CD4-positive, alpha-beta T cell treated with Interleukin-12 subunit alpha and Interleukin-12 subunit beta, for 1 hour (primary cell): ENCODE data around the gene ETDC.
A peak's percentile ranks its signal among the peaks of the same experiment; 100 is the strongest.
"Not testable (repeated sequence)": the region's sequence is repeated elsewhere in the genome, so short reads cannot be mapped to it uniquely, and the experiment has no call there.

Experiments used
- DNase-seq: peaks from one replicate; pipeline ENCODE4 v3.0.0-alpha.2; 2020

Gene ETDC

DNA sequence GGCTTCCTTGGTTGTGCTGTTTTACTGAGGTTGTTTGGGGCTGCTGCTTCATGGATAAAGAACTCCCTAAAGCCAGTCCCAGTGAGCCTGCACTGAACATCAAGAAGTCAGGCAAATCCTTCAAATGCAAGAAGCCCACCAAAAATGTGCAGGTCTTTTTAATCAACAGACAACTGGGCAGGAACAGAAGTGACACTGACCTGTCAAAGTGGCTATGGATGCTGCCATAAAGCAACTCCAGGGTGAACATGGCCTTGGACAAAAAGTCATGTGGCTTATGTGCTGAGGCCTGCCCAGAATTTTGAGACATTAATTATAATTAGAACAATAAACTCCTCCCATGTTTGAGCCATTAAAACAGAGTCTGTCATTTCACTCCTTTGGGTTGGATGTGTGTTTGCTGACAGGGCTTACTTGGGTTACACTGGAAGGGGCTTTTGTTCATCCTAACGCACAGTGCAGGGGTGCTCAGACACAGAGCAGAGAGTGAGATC is at the start of gene ETDC:
Gene ETDC (plus strand): TSS at position 51 of the 494 bp plus-strand sequence. CDS start 0 bp downstream, at position 51.
- no peak for DNase-seq

DNA sequence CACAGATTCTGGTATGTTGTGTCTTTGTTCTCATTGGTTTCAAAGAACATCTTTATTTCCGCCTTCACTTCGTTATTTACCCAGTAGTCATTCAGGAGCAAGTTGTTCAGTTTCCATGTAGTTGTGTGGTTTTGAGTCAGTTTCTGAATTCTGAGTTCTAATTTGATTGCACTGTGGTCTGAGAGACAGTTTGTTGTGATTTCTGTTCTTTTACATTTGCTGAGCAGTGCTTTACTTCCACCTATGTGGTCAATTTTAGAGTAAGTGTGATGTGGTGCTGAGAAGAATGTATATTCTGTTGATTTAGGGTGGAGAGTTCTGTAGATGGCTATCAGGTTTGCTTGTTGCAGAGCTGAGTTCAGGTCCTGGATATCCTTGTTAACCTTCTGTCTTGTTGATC is 48.3 kb upstream of the ETDC start:
- not testable (repeated sequence) for DNase-seq

DNA sequence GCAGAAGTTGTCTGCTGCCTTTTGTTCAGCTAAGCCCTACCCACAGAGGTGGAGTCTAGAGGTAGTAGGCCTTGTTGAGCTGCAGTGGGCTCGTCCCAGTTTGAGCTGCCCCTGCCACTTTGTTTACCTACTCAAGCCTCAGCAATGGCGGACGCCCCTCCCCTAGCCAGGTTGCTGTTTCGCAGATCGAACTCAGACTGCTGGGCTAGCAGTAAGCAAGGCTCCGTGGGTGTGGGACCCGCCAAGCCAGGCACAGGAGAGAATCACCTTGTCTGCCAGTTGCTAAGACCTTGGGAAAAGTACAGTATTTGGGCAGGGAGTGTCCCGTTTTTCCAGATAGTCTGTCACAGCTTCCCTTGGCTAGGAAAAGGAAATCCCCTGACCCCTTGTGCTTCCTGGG is 45.9 kb upstream of the ETDC start:
- not testable (repeated sequence) for DNase-seq

DNA sequence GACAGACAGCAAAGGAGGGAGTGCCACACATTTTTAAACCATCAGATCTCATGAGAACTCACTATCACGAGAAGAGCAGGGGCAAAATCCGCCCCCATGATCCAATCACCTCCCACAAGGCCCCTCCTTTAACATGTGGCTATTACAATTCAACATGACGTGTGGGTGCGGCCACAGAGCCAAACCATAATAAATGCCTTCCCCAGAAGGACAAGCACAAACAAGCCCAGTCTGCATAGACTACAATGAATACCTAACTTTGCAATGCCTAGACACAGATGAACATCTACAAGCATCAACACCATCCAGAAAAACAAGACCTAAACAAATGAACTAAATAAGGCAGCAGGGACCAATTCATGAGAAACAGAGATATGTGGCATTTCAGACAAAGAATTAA is 45.1 kb upstream of the ETDC start:
- no peak for DNase-seq

DNA sequence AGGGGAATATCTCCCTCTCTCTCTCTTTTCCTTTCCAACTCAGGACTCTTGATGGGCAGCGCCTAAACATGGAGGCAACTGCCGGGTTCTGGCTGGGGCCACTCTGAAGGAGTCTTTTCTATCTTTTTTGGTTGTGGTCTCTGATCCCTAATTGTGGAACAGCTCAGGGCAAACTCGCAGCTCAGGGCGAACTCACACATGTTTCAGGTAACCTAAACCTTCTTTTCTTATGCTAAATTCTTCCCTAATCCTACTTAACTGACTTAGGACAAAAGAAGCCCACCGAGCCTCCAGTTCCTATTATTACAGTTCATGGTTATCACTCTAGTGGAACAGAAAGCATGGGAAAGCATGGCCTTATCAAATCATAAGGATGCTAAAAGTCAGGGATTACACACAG is 36.1 kb upstream of the ETDC start:
- no peak for DNase-seq

DNA sequence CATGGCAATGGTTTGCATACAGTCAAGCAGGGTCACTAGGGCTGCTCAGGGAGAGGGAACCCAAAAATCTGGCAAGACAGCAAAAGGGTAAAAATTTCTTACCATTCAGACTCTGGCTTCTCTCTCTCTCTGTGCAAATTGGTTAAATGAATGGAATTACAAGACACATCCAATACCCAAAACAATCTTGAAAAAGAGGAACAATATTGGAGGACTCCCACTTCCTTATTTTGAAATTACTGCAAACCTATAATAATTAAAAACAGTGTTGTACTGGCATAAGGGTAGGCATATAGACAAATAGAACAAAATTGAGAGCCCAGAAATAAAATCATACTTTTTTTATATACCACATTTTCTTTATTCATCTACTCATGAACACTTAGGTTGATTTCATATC is 33.3 kb upstream of the ETDC start:
- no peak for DNase-seq

DNA sequence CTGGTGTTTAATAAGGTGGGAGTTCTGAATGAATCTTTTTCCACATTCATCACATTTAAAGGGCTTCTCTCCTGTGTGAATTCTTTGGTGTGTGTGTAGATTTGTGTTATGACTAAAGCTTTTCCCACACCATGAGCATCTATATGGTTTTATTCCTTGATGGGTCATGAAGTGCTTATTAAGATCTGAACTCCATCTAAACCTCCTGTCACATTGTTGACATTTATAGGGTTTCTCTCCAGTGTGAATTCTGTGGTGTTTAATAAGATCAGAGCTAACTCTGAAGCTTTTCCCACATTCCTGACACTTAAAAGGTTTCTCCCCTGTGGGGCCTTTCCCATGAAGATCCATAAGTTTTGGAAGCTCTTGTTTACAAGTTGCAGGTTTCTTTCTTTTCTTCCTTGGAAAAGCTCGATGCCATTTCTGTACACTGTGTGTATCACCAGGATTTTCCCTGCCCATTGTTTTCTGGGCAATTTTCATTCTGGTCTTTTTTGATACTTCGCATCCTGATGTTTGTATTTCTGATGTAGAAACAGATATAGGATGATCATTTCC is 21.9 kb upstream of the ETDC start:
- DNase-seq: no peak

DNA sequence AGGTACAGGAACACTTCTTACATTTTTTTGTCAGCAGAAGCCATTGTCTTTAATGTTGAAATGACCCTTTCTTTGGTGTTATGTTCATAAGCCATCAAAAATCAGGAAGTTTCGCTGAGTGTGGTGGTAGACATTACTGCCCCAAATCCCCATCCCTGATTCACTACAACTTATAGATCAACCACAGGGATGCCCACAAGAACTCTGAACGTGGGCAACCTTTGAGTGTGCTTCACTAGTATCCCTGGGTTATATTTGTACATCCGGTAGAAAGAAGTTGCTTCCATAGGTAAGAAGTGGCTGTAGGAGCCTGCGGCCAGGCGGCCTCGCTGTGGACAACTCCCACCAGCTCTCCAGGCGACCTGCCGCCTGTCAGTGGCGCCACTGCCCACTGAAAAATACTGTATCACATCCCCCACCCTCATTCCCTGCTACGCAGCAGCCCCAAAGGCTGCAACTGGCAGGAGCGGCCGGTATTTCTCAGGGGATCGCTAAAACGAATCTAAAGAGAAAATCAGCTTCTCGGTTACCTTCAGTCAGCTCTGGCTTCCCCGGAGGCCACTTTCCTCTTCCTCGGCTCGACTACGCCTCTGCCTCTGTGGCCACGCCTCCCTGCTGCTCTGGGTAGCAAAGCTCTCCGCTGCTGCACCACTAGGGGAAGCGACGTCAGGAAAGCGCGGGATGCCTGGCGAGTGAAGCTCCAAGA is 13.9 kb upstream of the ETDC start:
- DNase-seq: peak; percentile 58

DNA sequence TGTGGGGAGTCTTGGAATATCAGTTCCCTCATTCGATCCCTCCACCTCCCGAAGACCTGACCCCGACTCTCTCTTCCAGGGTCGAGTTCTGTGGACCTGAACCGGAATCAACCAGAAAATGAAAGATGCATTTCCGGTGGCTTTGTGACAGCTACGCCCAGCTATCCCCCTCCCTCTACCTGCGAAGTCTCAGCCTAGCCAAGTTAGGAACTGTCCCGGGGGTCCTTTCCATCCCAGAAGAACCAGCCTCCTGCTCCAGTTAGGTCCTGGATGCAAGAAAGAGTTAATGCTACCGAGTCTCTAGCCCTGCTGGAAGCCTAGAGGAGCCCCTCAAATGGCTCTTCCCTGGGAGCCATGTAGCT is 13.4 kb upstream of the ETDC start:
- DNase-seq: no peak

DNA sequence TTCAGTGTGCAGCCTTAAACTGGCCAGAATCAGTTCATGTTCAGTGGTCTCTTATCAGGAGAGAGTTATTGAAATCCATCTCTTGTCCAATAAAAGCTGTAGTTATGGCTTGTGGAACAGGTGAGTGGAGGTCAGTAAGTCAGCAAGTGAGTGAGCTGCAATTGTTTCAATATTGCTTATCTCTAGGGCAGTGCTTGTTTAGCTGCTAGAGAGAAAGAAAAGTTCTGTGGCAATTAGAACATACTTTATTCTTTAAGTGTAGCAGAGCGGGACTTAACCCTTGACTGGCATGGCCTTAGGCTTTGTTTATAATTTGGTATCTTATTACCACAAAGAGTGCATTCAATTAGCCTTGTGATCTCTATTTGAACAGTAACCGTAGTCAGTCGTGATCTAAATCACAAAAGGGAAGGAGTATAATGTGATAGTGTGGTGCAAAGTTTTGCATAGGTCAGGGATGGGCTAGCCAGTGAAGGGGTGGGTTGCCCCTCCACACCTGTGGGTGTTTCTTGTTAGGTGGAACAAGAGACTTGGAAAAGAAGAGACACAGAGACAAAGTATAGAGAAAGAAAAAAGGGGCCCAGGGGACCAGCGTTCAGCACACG is 6.9 kb upstream of the ETDC start:
- DNase-seq: no peak

DNA sequence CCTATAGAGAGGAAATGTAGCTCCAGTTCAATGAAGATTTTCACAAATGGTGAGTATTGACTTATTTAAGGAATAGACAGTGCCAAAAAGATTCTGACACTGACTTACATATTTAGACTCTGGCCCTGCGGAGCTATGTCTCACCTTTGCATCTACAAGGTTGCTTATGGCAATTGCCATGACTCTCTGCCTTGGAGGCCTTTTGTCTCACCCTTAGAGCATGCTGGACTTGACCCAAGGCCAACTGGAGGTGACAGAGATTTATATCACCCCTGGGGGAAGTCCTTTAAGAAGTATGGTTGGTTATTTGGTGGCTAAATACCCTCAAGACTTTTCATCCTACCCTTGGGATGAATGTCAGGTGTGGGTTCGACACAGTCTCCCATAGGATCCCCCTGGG is 4.5 kb upstream of the ETDC start:
- no peak for DNase-seq

DNA sequence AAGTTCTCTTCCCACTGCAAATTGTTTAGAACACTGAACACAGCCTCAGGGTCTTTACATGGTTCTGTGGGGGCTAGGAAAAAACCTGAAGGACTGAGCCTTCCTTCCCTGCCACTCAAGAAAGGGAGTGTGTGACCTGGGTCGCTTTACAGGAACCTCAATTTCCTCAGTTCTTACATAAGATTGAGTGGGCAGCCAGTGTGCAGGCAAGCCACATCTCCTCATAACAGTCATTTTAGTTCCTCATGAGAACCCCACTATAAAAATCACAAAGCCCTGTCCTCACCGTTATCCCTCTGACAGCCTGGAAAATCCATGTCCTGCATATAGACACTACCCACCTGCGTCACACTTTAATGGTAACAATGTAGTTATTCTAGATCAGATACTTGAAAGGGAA is 2.1 kb upstream of the ETDC start:
- no peak for DNase-seq

DNA sequence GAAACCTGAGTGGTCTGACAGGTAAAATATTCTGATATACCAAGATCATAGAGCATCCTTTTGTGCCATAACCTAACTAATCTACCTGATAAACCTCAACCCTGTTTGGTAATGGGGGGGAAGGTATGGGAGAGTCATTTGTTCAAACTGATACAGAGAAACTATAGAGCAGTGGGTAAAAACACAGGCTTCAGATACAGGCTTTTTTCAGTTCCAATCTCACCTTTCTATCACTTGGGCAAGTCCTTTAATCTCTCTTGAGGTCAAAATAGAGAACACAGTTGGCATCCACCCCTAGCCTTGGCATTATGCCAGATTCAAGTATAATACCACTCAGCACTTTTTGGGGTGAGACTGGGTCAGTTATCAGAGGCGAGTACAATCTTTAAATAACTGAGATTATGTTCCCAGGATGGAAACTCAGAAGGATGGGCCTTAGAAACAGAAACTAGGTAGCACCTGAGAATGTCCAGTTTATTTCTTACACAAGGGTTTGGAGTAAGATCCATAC is 880 bp upstream of the ETDC start:
- DNase-seq: no peak

DNA sequence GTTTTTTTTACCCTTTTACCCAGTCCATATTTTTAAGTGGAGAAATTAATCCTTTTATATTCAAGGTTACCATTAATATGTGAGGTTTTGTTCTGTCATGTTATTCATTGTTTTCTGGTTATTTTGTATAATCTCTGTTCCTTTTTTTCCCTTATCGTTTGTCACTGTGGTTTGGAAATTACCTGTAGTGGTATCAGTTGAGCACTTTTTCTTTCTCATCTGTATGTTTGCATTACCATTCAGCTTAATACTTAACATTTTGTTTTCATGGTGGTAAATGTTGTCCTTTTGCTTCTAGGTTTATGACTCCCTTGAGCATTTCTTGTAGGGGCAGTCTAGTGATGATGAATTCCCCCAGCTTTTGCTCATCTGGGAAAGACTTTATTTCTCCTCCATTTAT is 6.6 kb downstream of the ETDC start:
- no peak for DNase-seq

DNA sequence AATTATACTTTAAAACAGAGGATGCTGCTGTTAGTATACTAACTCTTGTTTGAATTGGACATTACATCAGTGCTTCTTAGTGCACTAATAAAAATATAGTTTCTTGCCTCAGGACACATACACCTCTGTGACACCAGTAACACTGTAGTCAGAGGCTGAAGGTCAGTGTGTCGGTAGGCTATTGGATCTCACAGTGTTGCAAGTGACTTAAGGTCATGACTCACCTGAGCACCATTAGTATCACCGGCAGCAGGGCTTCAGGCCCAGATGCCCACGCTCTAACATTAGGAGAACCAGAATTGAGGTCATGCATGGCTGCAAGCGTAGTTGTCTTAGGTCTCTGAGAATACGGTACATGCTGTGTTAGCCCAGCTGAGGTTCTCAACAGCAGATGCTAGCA is 15.2 kb downstream of the ETDC start:
- no peak for DNase-seq

DNA sequence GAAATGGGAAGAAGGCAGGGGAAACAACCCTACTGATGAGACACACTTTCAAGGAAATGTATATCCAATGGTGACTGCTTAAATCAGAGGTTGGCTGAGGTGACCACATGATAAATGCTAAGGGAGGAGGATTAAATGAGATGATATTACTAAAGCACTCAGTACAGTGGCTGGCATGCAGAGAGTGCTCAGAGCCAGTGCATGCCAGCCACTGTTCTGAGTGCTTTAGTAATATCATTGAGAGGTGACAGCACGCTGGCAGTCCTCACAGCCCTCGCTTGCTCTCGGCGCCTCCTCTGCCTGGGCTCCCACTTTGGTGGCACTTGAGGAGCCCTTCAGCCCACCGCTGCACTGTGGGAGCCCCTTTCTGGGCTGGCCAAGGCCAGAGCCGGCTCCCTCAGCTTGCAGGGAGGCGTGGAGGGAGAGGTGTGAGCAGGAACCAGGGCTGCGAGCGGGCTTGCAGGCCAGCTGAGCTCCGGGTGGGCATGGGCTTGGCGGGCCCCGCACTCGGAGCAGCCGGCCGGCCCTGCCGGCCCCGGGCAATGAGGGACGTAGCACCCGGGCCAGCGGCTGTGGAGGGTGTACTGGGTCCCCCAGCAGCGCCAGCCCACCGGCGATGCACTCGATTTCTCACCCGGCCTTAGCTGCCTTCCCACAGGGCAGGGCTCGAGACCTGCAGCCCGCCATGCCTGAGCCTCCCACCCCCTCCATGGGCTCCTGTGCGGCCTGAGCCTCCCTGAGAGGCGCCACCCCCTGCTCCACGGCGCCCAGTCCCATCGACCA is 15.9 kb downstream of the ETDC start:
- DNase-seq: not testable (repeated sequence)

DNA sequence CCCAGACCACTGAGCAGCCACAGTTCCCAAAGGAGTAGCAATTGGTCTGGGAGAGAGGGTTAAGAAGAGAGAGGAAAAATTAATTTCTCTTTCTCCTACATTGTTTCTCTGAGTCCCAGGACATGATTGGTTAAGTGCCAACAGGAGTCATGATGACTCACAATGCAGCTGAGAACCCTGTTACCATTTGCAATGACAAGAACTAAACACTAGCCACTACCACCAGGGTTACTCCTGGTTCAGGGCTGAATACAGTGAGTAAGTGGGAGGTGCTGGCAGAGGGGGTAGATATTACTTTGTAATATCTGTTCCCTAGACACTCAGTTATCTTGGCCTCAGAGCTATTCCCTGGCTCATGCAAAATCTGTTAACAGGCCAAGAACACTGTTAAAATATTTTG is 18.0 kb downstream of the ETDC start:
- DNase-seq: no peak

DNA sequence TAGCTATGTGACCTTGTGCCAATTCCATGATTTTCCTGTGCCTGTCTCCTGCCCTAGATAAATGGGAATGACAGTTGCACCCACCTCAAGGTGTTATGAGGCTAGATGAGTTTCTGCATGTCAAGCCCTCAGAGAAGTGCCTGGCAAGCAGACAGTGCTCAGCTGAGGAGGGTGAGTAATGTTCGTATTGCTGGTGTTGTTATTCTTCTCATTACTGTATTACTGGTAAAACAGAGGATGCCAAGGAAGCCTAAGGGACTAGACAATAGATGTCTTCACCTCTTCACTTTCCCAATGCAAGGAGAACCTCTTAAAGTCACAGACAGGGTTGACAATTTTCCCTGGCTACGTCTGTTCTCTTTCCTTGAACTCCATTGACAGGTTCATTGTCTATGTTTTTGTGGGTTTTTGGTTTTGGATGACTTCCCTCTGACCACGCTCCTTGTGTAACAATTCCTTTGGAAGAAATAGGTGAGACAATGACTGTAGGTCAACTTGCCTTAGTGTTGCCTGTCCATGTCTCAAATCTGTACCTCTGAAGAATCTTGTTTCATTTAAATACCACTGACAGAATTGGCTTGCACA is 19.2 kb downstream of the ETDC start:
- DNase-seq: no peak

DNA sequence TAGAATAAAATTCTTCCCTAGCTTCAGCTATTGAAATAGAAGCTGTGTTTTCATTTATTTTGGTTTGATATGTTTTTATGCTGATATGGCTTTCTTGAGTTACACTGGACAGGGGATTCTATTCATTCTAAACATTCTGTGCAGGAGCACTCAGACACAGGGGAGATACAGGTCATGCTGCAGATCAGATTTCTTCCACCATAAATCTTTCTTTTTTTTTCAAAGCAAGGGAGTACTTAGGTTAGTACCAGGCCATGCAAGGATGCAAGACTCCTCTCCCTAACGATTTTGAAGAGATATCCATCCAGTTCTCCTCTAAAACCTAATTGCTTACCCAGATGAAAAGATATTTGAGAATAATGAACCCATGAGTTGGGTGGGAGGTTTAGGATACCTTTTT is 21.4 kb downstream of the ETDC start:
- no peak for DNase-seq

DNA sequence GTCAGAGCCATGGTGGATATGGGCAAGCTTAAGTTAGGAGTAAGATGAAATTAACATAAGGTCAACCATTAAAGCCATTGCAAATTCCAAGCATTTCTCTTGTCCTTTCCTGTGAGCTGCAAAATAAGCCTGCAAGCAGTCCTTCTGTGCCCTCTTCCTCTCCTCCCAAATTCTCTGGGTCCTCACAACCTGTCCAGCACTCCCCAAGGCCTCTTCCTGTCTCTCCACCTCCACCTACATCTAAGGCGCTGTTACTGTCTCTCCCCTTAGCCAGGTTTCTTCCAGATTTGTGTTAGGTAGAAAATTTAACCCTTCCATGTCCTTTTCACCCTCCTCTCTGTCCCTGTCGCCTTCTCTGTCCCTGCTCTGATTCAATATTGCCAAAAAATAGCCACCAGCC is 22.2 kb downstream of the ETDC start:
- DNase-seq: no peak

DNA sequence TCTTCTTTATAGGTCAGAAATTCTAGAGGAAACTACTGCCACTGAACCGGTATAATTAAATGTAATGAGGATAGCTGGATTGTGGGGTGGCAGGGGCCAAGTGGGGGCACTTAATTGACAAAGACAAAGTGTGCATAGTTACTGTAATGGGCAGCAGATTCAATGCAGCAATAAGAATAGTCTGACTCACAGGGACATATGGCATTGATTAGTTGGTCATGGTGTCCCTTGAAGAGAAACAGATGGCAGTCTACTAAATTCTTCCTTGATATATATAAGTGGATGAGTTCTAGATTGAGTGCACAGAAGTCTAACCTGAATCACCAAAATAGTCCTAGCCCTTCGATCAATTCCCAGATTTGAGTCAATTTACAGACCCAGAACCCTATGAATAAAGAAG is 31.6 kb downstream of the ETDC start:
- no peak for DNase-seq

DNA sequence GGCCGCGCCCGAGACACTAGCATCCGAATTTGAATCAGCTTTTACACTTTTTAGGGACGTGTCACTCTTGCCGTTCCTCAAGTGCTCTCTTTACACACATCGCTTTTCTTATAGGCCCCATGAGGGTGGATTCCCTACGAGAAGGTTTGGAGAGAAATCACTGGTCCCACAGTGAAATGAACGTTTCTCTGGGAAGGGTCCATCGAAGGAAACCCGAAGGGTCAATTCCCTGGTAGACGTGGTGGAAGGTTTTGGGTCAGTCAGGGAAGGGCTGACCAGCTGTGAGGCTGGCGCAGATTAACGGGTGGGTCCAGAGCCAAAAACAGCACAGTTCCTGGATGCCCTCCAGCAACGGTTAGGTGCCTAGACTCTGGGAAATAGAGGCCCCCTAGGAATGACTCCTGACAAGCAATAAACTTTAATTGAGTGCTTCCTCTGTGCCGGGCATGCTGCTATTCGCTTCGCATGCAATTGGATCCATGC is 35.9 kb downstream of the ETDC start:
- no peak for DNase-seq

DNA sequence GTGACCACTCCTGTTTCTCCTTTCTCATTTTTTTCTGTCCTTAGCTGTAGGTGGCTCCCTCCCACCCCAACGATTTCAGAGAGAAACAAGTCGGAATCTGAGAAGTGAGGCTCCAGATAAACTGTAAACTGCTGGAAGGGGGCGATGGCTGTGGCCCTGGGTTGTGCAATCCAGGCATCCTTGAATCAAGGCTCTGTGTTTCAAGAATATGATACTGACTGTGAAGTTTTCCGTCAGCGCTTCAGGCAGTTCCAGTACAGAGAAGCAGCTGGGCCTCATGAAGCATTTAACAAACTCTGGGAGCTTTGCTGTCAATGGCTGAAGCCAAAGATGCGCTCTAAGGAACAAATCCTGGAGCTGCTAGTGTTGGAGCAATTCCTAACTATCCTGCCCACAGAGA is 37.7 kb downstream of the ETDC start:
- DNase-seq: no peak
